Breast epithelium (tissue), 3 donors: Measurements from ENCODE around the gene PRDM5.

Experiments used
- CTCF ChIP-seq, 3 donors: fragments of 450-650 bp; IDR thresholded peaks; one replicate each; pipeline ENCODE4 v1.5.1; 2016 to 2017; ENCODE audit warnings: antibody characterized with exemption in 3 of 3, mild to moderate bottlenecking in 3 of 3, moderate library complexity in 3 of 3
- POLR2A ChIP-seq: fragments of 450-650 bp; IDR thresholded peaks from one replicate; pipeline ENCODE4 v1.6.1; 2016; ENCODE audit warnings: antibody characterized with exemption, mild to moderate bottlenecking, moderate library complexity

DNA sequence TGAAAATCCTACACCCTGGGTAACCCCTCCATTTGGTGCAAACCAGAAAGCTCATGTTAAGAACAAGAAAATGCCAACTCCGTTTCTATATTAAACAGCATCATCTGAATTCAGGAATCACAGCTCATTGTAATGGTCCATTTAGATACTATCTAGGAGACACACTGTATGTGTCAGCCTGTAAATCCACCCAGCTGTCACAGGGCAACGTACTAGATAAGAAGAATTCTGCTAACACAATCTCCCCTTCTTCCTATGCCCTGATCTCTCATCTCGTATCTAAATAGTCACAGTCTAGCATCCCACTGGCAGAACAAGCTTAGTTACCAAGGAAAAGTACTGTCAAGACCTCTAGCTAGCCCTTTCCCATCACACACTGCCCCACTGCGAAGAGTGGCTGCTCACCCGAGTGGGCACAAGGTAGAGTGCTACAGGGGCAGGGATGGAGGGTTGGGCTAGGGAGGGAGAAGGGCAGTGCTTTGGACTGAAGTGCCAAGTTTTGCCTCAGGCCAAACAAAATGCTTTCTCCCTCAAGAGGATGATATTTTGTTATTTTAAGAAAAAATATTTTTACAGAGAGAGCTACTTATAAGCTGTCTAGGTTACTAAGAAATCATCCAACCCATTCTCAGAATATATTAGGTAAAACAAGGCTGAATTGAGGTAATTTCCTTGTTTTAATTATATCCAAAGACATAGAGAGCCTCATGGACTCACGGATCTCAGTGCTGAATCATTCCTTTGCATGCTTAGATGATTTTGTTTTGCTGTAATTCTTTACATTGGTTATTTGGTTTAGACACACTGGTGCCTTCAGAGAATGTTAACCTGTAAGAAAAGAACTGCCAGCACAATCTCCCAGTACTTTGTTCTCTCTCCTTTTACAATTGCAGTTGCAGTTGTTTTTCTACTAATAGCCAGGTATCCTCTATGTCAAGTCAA lies 196.6 kb downstream of the PRDM5 start:
- TF ChIP-seq CTCF (IDR thresholded peaks at IDR 0.05) (no peak), POLR2A (no peak)
